GM04503 (cell line): Measurements from ENCODE around the gene DCLRE1A.
"Not testable (repeated sequence)": the region's sequence is repeated elsewhere in the genome, so short reads cannot be mapped to it uniquely, and the experiment has no call there.

ENCODE experiments used
- DNase-seq: peaks from one replicate; pipeline ENCODE4 v3.0.0-alpha.2; 2012; ENCODE audit warnings: low read depth

Gene DCLRE1A

DNA sequence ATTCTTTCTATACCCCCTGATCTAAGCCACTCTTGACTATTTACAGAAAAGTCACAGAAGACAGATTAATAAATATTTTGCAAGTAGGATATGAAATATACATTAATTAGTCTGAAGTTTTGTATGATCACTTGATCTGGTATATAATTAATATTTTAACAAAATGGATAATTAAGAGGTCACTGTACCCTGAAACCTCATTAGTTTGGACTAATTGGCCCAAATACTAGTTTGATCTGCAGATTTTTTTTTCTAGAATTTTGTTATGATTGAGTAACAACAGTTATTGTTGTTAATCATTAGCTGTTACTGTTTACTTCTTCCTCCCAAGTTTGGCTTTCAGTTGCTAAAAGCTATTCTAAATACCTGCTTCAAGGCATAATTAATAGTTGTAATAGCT is 3.3 kb upstream of the DCLRE1A start:
- no peak for DNase-seq

DNA sequence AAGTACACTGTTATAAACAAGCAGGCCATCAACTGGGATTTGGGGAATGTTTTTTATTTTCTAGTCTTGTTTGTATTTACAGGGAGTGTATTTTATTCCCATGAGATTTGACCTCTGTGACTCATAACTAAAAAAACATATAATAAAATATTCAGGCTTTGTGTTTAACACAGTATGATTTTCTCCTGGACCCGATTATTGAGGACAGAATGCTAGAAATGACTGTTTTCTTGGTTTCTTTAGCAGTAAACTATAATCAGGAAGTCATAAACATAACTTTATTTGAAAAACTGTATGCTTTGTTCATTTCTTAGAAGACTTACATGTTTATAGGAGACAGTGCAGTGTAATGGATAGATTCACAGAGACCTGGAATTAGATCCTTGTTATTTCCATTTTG is 2.7 kb upstream of the DCLRE1A start:
- no peak for DNase-seq

DNA sequence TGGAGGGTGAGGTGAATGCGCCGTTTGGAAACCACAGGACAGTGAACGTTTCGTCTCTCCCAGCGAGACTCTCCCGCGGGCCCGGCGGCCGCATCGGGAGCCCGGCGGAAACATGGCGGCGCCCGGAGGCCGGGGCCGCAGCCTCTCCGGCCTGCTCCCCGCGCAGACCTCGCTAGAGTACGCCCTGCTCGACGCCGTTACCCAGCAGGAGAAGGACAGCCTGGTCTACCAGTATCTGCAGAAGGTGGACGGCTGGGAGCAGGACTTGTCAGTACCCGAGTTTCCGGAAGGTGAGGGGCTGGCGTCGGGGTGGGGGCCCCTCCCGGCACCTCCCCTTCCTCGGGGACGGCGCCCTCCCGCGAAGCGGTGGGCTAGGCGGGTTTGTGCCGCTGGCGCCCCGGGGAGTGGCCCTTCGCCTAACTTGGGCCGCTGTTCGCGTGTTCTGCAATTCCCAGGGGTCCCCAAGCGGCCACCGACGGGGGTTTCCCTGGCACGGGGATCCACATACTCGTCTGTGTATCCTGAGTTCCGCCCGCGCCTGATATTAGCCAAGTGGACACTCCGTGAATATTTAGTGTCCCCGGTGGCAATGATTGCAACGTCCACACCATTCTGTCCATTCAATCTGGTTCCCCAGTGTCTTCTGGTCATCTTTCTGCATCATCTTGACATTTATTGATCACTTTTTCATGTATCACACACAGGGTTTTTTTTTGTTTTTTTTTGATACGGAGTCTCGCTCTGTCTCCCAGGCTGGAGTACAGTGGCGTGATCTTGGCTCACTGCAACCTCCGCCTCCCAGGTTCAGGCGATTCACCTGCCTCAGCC is 1.1 kb upstream of the DCLRE1A start:
- peak; percentile 25 for DNase-seq

DNA sequence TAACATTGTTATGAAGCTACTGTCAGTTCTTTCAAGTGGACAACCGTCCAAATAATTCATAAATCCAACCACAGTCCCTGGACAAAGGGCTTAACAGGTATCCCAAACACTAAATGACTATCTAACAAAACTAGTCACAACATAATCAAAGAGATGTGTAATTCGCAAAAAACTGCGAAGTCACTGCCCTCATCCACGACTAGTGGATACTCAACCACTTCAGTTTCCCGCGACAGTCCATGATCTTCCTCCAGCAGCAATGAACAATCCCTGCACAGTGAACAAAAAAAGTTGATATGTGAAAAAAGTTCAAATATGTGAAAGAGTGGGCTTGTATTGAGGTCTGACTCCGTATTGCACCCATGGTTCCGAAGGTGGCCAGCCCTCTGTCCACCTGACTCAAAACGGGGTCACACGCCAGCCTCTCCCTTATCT is 287 bp downstream of the DCLRE1A start:
- no peak for DNase-seq

DNA sequence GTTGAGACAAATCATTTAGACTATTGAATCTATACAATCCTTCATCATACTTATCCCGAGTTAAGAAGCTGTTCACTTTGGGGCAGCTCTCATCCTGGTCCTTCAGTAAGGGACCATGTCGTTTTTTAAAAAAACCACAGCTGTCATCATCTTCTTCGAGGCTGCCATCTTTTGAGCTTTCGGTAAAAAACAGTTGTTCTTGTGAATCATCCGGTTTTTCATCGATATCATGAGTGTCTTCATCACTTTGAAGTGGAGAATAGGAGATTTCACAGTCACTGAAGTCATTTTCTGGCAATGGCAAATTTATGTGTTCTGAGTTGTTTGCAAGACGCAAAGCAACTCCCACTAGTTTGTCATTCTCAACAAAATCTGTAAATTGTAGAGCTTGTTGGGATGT is 3.9 kb downstream of the DCLRE1A start:
- no peak for DNase-seq

DNA sequence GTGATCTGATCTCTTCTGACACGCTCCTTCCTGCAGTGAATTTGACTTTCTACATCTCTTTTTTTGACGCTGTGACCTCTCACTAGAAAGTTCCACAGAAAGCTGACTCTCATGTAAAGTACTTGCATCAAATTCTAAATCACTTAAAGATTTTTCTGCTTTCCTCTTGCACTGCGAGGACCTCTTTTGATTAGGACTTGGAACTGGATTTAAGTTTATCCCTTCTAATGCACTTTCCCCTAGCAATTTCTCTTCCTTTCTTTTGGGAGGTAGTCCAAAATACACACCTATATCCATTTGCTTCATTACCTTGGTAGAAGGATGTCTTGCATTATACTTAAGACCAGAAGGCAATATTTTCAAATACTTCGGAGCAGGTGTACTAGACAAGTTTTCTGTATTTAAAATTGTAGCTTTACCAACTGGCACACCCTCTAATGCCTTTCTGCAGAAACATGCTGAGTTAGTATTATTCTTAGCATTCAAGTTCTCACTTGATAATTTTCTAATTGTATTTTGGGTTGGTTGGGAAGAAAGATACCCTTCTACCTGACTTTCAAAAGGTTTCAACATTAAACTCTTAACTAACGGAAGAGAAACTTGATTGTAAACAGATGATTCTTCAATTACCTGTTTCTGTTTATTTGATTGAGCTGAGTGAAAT is 4.6 kb downstream of the DCLRE1A start:
- no peak for DNase-seq

DNA sequence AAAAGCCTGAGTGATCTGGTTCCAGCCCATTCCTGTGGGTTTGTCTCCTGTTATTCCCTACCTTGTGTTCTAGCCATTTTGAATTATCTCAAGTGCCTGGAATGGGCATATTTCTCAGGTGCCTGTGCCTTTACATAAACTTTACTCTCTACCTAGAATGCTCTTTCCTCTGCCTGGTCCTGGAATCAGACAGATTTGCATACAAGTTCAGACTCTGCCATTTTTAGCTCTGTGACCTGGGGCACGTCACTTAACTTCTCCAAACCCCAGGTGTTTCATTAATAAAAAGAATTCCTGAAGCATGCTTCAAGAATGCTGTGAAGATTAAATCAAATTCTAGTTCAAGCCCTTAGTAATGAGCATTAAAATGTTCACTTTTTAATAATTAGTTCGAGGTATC is 7.8 kb downstream of the DCLRE1A start:
- DNase-seq, result no peak

DNA sequence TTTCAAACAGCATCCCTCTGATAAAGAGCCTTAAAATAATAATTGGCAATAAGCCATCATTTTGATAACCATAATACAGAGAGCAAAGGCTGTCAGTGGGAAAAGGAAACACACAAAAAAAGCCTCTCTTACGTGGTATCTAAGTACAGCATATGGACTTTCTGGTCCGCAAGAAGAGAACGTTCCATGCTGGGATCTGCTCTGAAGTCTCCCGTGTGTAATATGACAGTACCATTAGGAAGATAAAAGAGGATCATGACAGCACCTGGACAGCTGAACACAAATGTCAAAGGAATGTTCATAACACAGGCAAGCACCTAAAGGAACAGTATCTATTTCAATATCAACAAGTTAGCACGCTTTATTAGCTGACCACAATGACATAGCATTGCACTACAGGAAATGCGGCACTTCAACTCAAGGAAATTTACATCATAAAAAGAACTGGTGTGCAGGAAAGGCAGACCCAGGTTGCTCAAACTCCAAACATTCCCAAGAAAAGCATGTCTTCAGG is 9.9 kb downstream of the DCLRE1A start:
- DNase-seq, result no peak

DNA sequence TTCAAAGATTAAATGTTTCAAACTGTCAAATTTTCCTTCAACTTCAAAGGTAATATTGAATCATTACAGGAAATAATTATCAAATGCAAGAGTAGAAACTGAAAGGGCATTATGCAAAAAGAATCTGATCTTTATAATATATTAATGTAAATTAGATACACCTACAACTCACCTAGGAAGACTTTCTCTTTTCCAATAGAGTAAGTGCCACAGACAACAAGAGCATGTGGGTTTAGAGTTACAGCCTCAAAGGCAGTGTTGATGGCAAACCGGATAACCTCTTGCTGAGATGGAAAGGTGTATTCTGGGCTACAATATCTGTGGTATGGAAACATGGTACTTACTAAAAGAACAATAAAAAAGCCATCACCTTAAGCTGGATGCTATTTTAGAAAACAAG is 11.7 kb downstream of the DCLRE1A start:
- DNase-seq, result no peak

DNA sequence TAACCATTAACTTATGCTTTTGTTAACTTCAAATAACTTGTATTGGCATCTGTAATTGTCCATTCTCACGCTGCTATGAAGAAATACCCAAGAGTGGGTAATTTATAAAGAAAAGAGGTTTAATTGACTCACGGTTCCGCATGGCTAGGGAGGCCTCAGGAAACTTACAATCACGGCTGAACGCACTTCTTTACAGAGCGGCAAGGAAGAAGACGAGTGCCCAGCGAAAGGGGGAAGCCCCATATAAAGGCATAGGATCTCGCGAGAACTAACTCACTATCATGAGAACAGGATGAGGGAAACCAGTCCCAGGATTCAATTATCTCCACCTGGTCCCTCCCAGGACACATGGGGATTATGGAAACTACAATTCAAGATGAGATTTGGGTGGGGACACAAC is 25.3 kb downstream of the DCLRE1A start:
- not testable (repeated sequence) for DNase-seq

DNA sequence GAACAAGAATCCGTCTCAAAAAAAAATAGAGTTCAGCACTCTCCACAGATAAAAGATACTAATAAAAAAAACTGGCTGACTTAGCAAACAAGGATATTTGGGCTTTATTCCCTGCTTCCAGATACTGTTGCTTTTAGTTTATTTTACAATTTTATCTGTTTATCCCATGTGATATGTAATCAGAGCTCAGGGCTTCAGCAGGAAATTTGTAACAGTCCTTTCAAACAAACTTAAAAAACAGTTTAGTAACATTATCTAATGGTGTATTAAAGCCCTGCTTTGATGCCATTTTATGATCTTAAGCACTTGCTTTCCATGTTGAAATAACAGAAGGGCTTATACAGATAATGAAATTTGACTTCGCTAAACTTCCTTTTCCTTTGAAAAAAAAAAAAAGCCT is 28.1 kb downstream of the DCLRE1A start:
- no peak for DNase-seq

DNA sequence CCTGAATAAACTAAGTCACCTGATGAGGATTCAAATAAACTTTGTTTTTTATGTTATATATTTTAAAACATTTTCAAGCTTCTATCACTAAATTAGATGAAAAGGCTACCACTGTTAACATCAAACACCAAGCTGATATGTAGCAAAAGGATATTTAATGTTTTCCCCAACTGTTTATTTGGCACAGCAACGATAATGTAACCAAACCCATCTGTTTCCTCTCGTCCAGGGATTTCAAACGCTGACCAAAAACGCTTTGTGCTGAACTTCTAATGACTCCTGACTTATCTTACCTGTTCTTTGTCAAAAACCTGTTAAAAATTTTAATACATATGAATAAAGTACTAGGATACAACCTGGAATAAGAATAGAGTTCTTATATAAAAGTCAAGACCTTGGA is 30.5 kb downstream of the DCLRE1A start:
- no peak for DNase-seq

DNA sequence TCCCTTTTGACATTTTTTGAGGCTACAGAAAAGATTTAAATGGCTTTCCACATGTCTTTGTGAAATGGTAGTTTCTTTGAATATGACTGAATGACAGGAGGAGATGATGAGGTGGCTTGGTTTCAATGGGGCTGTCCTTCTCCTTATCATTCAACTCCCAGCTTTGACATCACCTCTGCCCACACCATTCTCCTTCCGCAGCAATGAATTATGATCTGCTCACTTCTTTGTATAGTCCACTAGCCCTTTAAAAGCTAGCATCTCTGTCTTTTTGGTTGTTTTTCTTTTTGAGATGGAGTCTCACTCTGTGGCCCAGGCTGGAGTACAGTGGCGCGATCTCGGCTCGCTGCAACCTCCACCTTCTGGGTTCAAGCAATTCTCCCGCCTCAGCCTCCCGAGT is 31.7 kb downstream of the DCLRE1A start:
- DNase-seq, result no peak

DNA sequence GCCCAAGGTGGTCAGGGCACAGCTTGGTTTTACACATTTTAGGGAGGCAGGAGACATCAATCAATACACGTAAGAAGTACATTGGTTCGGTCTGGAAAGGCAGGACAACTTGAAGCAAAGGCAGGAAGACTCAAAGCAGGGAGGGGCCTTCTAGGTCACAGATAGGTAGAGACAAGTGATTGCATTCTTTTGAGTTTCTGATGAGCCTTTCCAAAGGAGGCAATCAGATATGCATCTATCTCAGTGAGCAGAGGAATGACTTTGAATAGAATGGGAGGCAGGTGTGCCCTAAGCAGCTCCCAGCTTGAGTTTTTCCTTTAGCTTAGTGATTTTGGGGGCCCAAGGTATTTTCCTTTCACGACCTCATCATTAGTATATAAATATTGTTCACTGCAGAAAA is 32.6 kb downstream of the DCLRE1A start:
- DNase-seq, result not testable (repeated sequence)

DNA sequence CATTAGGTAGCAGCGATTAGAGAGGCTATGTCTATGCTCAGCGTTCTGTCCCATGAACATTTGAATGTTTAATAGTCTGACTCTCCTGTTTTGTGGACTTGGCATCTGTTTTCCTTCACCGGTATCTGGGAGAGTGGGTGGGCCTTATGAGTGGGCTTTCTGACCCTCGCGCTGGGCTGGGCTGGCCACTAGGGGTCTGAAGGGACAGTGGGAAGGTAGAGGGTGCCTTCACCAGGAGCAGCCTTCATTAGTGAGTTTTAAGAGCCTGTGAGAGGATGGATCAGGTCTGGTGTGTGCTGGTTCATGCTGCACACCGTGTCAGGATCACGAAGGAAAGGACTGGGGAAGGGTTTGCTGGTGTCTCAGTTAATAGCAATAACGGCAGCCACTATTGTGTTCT is 33.4 kb downstream of the DCLRE1A start:
- no peak for DNase-seq

DNA sequence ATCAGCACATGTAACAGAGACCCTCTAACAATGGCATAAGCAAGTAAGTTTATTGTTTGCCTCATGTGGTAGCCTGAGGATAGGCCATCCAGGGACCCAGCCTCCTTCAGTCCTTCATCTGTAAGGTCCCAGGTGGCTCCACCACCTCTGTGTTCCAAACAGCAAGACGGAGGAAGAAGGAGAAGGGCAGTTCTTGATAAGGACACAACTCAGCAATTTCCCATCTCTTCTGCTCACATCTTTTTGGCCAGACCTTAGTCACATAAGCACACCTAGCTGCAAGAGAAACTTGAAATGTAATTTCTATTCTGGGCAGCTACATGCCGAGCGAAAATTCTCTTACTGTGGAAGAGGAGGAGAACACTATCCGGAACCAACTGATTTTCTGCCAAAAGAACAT is 33.9 kb downstream of the DCLRE1A start:
- DNase-seq, result no peak

DNA sequence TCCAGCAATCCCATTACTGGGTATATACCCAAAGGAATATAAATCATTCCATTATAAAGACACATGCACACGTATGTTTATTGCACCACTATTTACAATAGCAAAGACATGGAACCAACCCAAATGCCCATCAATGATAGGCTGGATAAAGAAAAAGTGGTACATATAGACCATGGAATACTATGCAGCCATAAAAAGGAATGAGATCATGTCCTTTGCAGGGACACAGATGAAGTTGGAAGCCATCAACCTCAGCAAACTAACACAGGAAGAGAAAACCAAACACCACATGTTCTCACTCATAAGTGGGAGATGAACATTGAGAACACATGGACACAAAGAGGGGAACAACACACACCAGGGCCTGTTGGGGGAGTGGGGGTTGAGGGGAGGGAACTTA is 39.2 kb downstream of the DCLRE1A start:
- DNase-seq, result not testable (repeated sequence)

DNA sequence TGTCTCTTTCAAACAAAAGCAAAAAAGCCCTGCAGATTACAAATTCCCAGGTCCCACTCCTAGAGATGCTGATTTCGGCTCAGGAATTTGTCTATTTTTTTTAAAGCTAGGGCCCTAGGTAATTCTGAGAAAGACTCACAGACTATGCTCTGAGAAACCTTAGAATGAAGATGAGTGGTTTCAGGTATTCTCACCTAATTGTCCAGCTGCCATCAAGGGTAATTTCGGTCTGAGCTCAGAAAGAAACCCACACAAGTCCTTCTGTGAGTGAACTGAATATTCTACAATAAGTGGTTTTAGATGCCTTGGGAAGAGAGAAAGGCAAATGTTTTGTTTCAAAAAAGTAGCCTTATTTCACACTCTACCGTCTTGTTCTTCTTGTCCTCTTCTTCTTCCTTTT is 45.7 kb downstream of the DCLRE1A start:
- no peak for DNase-seq

DNA sequence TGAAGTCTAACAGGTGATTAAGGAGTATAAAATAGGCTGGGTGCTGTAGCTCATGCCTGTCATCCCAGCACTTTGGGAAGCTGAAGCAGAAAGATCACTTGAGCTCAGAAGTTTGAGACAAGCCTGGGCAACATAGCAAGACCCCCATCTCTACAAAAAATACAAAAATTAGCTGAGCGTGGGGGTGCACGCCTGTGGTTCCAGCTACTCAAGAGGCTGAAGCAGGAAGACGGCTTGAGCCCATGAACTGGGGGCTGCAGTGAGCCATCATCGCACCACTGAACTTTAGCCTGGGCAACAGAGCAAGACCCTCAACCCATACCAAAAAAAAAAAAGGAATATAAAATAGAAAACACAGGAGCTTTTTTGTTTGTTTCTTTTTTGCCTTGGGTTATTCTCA is 47.4 kb downstream of the DCLRE1A start:
- no peak for DNase-seq

DNA sequence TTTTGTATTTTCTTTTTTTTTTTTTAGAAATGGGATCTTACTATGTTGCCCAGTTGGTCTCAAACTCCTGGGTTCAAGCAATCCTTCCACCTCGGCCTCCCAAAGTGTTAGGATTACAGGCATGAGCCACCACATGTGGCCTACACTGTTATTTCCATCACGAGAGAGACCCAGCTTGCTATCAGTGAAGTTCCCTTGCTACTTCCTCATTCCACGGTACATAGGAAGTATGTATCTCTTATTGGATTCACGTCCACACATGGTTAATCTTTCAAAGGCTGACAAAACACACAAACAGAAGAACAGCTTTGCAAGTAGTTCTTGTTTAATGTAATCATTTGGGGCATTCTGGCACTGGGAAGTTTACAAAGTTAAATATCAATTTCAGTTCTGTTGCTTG is 50.9 kb downstream of the DCLRE1A start:
- no peak for DNase-seq

DNA sequence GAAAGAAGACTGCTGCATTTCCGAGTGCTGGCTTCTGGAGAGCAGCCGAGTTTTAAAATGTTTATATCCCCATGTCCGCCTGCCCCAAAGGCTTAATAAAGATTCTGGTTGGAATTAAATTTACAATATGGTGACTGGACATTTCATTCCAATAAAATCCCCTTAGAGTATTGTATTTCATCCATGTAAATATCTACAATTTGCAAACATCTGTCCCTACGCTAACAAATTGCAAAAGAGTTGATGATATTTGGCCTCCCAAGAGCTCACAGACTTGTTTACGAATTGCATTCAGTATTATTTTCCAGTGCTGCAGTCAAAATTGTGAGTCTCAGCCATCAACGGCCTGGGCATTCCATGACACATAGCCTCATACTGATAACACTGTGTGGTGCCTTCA is 52.3 kb downstream of the DCLRE1A start:
- DNase-seq, result no peak

DNA sequence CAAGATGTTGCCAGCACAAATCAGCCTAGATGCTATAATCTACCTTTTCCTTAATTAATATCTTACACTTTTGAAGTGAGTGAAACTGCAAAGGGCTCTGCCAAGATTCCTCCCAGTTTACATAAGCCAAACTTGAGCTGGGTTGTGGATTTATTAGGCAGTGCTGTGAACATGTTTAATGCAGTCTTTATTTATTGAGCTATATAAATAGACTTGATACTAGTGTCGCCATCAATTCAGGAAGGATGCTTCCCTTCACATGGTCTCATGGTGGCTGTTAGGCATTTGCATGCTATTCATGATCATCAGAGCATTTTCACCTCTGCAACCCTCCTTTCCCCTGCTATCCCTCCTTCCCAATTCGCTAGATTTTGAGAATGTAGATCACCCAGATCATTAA is 62.2 kb downstream of the DCLRE1A start:
- DNase-seq, result no peak

DNA sequence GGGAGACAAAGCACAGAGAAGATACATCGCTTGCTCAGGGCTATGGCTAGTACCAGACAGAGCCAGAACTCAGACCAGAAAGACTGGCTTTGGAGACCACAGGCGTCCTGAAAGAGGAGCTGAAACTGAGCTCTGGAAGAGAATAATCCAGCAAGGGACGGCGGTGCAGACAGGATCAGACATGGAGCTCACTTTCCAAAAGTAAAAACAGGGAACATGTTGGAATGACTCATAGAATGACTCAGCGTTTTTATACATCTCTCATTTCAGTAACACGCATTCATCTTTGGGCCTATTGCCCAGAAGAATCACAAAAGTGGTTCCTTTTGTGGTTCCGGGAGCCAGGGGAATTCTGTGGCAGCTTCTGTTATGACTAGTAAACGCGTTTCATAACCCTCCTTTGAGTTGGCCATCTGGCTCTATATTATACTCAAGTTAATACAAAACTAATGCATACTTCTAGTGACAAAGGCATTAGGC is 65.2 kb downstream of the DCLRE1A start:
- peak; percentile 95 for DNase-seq
